ENCODE measurements around the gene MGAT4D.

MGAT4D gene

GRCh38 chr4:140485939-140486338, 12.2 kb downstream of the MGAT4D start:
- H3K9ac ChIP-seq (ENCODE audit: low read length): no peak overlapping the region
- no peaks in the 10 kb centered on the region for H3K36me3 ChIP-seq (ENCODE audit: insufficient read depth, low read length)

GRCh38 chr4:140483445-140483844, 14.6 kb downstream of the MGAT4D start:
- Histone ChIP-seq H3K9ac (ENCODE audit: low read length) (no peak overlapping the region), H3K36me3 (ENCODE audit: insufficient read depth, low read length) (no peaks in the 10 kb centered on the region), H3K27ac (ENCODE audit: low read depth, low read length, poor library complexity, severe bottlenecking) (no peak overlapping the region), H2AFZ (ENCODE audit: low read length) (no peak overlapping the region), H3K4me1 (ENCODE audit: insufficient read depth, low read length, severe bottlenecking) (no peaks in the 10 kb centered on the region), H3F3A (ENCODE audit: insufficient read depth, low read length) (no peaks in the 10 kb centered on the region), H3K79me2 (ENCODE audit: insufficient read depth, low read length) (no peaks in the 10 kb centered on the region), H3K4me2 (ENCODE audit: low read length) (no peak overlapping the region), H3K9me2 (ENCODE audit: low read depth, low read length) (no peaks in the 10 kb centered on the region), H3K4me3 (ENCODE audit: low read depth, low read length, poor library complexity, severe bottlenecking) (no peak overlapping the region), H4K20me1 (ENCODE audit: insufficient read depth, low read length) (no peaks in the 10 kb centered on the region), H3K27me3 (ENCODE audit: insufficient read depth, low read length) (no peaks in the 10 kb centered on the region), H3K9me3 (ENCODE audit: low read length) (peaks cover 5% of the 10 kb centered on the region; the same call in 1 of the 2 replicates)
- no peak for TF ChIP-seq EZH2 (IDR thresholded peaks at IDR 0.05; ENCODE audit: borderline replicate concordance, low read length)
- TF ChIP-seq, protein P1, sequence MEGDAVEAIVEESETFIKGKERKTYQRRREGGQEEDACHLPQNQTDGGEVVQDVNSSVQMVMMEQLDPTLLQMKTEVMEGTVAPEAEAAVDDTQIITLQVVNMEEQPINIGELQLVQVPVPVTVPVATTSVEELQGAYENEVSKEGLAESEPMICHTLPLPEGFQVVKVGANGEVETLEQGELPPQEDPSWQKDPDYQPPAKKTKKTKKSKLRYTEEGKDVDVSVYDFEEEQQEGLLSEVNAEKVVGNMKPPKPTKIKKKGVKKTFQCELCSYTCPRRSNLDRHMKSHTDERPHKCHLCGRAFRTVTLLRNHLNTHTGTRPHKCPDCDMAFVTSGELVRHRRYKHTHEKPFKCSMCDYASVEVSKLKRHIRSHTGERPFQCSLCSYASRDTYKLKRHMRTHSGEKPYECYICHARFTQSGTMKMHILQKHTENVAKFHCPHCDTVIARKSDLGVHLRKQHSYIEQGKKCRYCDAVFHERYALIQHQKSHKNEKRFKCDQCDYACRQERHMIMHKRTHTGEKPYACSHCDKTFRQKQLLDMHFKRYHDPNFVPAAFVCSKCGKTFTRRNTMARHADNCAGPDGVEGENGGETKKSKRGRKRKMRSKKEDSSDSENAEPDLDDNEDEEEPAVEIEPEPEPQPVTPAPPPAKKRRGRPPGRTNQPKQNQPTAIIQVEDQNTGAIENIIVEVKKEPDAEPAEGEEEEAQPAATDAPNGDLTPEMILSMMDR (IDR thresholded peaks at IDR 0.05; ENCODE audit: low read length): no peak

More at GRCh38 chr4:140485939-140486338, 12.2 kb downstream of the MGAT4D start:
- Histone ChIP-seq H3K4me1 (ENCODE audit: insufficient read depth, low read length, severe bottlenecking) (no peaks in the 10 kb centered on the region), H3K4me2 (ENCODE audit: low read length) (no peak overlapping the region), H3K9me3 (ENCODE audit: low read length) (peaks cover 5% of the 10 kb centered on the region; the same call in 1 of the 2 replicates), H3K4me3 (ENCODE audit: low read depth, low read length, poor library complexity, severe bottlenecking) (no peak overlapping the region), H3F3A (ENCODE audit: insufficient read depth, low read length) (no peaks in the 10 kb centered on the region), H4K20me1 (ENCODE audit: insufficient read depth, low read length) (no peaks in the 10 kb centered on the region), H2AFZ (ENCODE audit: low read length) (no peak overlapping the region), H3K27ac (ENCODE audit: low read depth, low read length, poor library complexity, severe bottlenecking) (no peak overlapping the region), H3K79me2 (ENCODE audit: insufficient read depth, low read length) (no peaks in the 10 kb centered on the region), H3K9me2 (ENCODE audit: low read depth, low read length) (no peaks in the 10 kb centered on the region), H3K27me3 (ENCODE audit: insufficient read depth, low read length) (no peaks in the 10 kb centered on the region)
- TF ChIP-seq, protein P1 (IDR thresholded peaks at IDR 0.05; ENCODE audit: low read length): no peak
- no peak for TF ChIP-seq EZH2 (IDR thresholded peaks at IDR 0.05; ENCODE audit: borderline replicate concordance, low read length)

DNA sequence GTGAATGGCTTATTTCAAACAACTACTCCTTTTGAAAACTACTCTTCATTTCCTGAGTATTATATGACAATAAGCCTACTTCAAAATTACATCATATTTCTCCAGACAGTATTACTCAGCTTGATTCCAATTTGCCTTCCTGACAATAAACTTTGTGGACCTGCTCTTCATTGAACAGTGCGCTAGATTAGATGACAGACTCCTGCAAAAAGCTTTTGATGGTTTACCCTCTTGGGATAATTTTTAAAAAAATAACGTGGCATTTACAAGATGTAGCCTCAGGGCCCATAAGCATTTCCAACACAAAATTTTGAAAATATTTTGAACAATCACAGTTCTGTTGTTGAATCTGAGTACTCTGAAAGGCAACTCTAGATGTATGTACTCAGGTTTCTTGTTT, 25.9 kb downstream of the MGAT4D start:
- Histone ChIP-seq H4K20me1 (ENCODE audit: insufficient read depth, low read length) (no peaks in the 10 kb centered on the region), H2AFZ (ENCODE audit: low read length) (no peak overlapping the region), H3K4me1 (ENCODE audit: insufficient read depth, low read length, severe bottlenecking) (no peaks in the 10 kb centered on the region), H3K9ac (ENCODE audit: low read length) (no peak overlapping the region), H3K27me3 (ENCODE audit: insufficient read depth, low read length) (no peaks in the 10 kb centered on the region), H3F3A (ENCODE audit: insufficient read depth, low read length) (no peaks in the 10 kb centered on the region), H3K4me3 (ENCODE audit: low read depth, low read length, poor library complexity, severe bottlenecking) (no peak overlapping the region), H3K9me3 (ENCODE audit: low read length) (no peaks in the 10 kb centered on the region), H3K27ac (ENCODE audit: low read depth, low read length, poor library complexity, severe bottlenecking) (no peak overlapping the region), H3K79me2 (ENCODE audit: insufficient read depth, low read length) (no peaks in the 10 kb centered on the region), H3K9me2 (ENCODE audit: low read depth, low read length) (no peaks in the 10 kb centered on the region), H3K4me2 (ENCODE audit: low read length) (no peak overlapping the region), H3K36me3 (ENCODE audit: insufficient read depth, low read length) (no peaks in the 10 kb centered on the region)
- no peak for TF ChIP-seq EZH2 (IDR thresholded peaks at IDR 0.05; ENCODE audit: borderline replicate concordance, low read length)
- TF ChIP-seq, protein P1 (IDR thresholded peaks at IDR 0.05; ENCODE audit: low read length): no peak
